Peyer's patch (tissue), 4 donors: Measurements from ENCODE around the gene CRHR2.
"Not testable (repeated sequence)": the region's sequence is repeated elsewhere in the genome, so short reads cannot be mapped to it uniquely, and the experiment has no call there.

Experiments
- POLR2A ChIP-seq, 2 donors: fragments of 450-650 bp; IDR thresholded peaks; one replicate each; pipeline ENCODE4 v1.5.1; 2017; ENCODE audit warnings: antibody characterized with exemption in 2 of 2, mild to moderate bottlenecking in 2 of 2, moderate library complexity in 2 of 2
- TF ChIP-seq, protein P1 (sequence below), 6 experiments: fragments of 450-650 bp in 4 of 6; fragments of 200-600 bp in 2 of 6; sonication (generic) in 1 of 6; IDR thresholded peaks; one replicate each; pipeline ENCODE4 v1.5.1; 2017 to 2019; ENCODE audit warnings: antibody characterized with exemption in 6 of 6, mild to moderate bottlenecking in 3 of 6, moderate library complexity in 1 of 6

DNA sequence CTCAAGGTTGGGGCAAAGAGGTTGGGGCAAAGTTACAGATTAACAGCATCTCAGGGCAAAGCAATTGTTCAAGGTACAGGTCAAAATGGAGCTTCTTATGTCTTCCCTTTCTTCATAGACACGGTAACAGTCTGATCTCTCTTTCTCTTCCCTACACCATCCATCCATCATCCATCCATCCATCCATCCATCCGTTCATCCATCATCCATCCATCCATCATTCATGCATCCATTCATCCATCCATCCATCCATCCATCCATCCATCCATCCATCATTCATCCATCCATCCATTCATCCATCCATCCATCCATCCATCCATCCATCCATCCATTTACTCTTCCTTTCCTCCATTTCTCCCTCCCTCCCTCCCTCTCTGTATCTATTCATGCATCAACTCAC lies 37.2 kb upstream of the CRHR2 start:
- TF ChIP-seq POLR2A (IDR thresholded peaks at IDR 0.05): not testable (repeated sequence)
- TF ChIP-seq, protein P1, sequence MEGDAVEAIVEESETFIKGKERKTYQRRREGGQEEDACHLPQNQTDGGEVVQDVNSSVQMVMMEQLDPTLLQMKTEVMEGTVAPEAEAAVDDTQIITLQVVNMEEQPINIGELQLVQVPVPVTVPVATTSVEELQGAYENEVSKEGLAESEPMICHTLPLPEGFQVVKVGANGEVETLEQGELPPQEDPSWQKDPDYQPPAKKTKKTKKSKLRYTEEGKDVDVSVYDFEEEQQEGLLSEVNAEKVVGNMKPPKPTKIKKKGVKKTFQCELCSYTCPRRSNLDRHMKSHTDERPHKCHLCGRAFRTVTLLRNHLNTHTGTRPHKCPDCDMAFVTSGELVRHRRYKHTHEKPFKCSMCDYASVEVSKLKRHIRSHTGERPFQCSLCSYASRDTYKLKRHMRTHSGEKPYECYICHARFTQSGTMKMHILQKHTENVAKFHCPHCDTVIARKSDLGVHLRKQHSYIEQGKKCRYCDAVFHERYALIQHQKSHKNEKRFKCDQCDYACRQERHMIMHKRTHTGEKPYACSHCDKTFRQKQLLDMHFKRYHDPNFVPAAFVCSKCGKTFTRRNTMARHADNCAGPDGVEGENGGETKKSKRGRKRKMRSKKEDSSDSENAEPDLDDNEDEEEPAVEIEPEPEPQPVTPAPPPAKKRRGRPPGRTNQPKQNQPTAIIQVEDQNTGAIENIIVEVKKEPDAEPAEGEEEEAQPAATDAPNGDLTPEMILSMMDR (IDR thresholded peaks at IDR 0.05): not testable (repeated sequence)
